ENCODE results near the gene SH3RF3.

Gene SH3RF3

DNA sequence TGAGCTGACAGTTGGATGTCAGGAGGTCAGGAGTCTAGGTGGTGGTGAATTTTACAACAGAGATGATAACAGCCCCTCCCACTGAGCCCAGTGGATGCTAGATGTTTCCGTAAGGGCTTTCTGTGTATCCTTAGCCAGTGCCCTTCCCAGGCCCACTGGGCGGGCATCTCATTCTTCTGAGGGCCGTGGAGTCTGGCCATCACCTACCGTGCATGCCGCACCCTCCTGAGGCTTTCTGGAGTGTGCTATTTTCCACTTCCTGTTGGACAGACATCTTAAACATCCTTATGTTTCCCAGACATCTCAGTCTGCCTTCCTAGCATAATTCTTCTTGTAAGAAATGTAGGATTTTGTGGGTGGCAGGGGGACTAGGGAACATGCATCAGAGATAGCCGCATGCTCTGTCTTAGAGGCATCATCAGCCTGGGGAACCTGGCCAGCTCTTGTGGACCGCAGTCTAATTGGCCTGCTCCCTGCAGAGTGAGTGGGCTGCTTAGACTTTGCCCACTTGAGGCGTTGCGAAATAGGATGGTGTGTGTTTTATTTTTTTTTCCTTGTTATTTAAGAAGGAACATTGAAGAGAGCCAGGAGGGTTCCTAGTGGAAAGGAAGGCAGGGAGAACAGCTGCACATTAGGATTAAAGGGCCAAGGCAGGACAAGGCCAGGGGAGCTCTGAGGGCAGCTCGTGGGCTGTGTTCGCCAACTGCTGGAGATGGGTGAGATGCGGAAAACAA, 135.8 kb downstream of the SH3RF3 start:
- peak; percentile 77 for DNase-seq (ENCODE audit: low read depth)

DNA sequence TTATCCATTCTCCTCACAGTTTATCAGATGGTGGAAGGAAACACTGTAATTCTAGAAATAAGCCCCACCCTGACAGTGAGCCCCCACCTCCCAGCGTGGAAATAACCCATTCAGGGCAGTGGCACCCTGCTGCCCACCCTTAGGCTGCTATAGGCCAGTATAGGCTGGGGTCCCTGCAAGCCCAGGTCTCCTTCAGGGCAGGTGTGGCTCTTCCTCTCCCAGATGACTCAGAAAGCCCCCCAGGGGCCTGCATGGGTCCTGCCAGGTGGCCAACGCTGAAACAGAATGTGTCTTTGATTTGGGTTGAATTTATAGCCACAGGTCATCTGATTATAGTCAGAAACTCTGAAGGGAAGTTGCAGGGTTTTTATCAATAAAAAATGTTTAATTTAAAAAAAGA, 136.4 kb downstream of the SH3RF3 start:
- DNase-seq (ENCODE audit: low read depth), result no peak

DNA sequence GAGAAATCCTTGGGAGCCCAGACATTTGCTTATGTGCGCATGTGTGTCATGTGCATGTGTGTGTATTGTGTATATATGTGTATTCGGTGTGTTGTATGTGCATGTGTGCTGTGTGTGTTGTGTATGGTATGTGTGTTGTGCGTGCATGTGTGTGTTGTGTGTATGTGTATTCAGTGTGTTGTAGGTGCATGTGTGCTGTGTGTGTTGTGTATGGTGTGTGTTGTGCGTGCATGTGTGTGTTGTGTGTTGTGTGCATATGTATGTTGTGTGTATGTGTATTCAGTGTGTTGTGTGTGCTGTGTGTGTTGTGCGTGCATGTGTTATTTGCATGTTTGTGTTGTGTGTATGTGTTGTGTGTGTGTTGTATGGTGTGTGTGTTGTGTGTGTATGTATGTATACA, 136.9 kb downstream of the SH3RF3 start:
- no peak for DNase-seq (ENCODE audit: low read depth)

DNA sequence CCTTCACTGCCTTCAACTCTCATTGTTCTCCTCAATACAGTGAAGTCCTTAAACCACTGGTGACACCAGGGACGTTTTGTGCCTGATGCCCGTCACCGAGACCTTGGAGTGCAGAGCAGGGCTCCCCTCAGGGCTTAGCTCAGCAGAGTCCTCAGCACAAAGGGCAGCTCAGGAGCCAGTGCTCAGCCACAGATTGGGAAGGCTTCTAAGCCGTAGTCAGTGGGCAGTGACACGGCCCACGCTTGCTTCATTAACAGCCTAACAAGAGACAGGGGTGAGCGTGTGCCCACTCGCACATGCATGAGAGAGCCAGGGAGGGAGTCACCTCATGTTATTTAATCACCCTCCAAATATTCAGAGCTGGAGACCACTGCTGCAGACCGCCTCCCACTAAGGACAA, 137.5 kb downstream of the SH3RF3 start:
- DNase-seq (ENCODE audit: low read depth), result no peak

DNA sequence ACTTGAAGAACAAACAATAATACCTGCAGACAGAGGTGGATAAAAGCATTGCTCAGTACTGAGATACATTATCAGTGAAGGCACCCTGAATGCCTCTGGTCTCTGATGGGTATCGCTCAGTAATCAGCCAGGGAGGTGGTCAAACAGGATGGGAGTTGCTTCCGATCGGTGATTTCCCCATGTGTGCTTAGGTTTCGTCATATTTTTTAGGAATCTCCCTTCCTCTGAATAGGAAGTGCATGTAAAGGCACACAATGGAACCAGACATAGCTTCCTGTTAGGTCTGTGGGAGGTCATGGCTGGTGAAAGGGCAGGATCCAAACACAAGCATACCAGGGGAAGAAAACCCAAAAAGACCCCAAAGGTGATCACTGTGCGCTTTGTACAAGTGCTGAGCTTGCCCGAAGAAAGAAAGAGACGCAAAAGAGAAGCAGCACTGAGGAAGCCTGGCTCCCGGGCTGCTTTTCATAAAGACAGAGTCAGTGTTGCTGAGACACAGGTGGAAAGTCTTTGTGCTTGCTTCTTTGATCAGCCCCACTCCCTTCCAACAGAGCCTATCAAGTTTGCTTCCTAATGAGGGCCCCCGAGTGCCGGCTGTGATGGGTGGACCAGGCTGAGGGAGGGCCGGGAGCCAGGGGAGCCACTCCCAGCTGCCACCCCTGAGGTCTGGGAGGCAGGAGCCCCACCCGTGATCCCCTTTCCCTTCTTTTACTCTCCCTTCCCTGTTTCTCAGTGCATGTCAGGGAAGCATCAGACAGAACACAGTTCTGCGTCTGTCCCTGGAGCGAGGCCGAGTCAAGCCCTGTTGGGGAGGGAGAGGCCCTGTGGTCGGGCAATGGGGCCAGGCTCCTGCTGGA, 138.2 kb downstream of the SH3RF3 start:
- no peak for DNase-seq (ENCODE audit: low read depth)

DNA sequence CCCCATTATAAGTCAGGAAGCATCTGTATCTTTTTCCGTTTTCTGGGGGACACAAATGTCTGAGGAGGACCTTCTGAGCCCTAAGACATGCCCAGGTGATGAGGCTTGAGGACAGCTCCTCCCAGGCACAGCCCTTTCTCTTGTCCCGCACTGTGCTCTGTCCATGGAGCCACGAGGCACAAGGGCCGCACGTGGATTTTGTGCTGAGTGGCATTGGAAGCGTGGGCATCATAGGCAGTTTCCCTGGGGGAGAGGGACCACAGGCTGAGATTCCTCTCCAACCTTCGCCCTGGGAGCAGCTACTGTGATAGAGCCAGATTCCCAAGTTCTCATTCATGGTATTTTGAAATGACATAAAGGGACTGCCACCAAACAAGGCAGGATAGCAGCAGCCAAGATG, 139.9 kb downstream of the SH3RF3 start:
- DNase-seq (ENCODE audit: low read depth), result no peak

DNA sequence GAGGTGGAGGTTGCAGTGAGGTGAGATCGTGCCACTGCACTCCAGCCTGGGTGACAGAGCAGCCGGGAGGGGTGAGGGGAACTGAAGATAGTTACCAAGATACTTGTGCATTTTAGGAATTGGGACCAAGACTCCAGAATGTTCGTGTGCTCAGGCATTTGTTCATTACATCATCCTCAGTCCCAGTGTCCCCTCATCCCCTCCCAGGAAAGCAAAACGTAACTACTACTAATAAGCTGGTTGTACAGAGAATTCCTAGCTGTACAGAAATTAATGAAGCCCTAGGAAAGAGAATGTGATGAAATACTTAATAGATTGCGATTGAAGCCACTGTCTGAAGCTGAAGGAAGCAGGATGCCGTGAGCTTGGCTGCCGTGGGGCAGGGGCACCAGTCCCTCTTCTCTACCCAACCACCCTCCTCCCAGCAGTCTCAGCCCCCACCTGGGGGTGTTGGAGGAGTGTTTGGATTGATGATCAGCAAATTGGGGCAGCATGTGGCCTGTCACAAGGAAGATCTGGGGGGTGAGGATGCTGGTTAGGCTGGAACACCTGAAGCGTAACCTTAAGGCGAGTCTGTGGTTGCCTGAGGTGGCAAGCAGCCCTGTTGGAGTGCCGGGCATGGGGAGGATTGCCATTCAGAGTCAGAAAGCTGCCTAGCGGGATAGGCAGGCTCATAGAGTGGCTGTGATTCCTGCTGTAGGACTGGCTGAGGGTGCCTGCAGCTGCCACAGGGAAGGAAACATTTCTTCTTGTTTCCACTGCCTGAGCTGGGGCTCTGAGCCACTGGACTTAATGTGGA, 140.9 kb downstream of the SH3RF3 start:
- DNase-seq (ENCODE audit: low read depth), result no peak

DNA sequence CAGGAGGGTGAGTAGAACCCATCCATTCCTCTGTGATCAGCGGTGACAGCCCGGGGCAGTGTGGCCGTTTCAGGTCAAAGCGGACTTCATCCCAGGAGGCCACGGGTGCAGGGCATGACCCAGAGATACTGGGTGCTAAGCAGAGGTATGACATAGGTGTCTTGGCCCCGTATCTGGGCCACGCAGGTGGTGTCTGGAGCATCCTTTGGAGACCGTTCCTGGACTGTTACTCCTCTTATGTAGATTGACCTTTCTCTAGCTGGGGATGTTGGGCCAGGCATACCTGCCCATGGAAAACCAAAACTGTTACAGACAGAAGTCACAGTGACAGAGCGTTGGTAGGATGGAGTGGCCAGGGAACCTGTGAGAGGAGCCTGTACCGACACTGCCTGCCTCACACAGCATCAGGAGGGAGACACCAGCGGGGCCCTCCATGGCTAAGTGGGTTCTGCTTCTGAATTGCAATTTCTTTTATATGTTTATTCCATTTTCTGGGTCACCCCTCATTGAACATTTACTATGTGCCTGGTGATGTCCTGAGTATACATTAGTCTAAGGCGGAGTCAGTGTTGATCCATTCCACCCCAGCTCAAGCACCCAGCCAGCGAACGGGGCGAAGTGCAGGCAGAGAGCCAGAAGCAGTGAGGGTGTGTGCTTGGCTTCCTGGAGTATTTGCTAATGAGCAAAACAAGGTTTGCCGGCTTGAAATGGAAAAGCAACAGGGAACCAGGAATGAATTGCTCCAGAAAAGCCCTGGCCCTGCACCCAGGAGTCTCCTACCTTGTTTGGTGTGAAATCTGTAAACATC, 141.7 kb downstream of the SH3RF3 start:
- no peak for DNase-seq (ENCODE audit: low read depth)

DNA sequence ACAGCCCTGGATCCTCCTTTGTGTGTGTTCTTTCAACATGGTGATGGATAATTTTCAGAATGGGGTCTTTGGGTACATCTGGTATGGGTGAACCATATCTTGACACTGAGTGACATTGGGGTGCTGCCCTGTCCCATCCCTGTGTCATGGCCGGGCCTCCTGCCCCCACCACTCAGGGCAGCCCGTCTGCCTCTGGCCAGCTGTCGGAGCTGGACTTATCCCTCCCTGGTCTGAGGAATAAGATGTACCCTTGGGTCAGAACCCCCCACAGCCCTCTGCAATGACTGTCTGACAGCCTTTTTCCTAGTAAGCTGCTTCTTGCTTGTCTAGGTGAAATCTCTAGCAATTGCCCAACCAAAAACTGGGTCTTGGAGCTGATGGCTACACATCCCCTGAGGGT, 142.9 kb downstream of the SH3RF3 start:
- no peak for DNase-seq (ENCODE audit: low read depth)

DNA sequence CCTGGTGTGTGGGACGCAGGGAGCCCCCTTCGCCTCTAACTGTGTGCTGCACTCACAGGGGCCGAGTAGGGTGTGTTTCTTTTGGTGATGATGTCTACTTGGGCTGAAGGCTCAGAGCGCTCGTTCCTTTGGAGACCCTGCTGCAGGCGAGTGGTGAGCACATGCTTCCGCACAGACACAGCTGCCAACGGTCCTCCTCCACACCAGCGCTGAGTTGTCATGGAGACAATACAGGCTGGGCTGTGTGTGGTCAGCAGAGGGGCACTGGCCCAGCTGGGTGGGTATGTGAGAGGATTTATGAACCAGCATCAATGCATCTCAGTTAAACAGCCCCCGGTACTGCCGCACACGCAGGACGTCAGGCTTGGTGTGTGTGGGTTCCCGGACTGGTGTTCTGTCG, 143.5 kb downstream of the SH3RF3 start:
- DNase-seq (ENCODE audit: low read depth), result no peak

DNA sequence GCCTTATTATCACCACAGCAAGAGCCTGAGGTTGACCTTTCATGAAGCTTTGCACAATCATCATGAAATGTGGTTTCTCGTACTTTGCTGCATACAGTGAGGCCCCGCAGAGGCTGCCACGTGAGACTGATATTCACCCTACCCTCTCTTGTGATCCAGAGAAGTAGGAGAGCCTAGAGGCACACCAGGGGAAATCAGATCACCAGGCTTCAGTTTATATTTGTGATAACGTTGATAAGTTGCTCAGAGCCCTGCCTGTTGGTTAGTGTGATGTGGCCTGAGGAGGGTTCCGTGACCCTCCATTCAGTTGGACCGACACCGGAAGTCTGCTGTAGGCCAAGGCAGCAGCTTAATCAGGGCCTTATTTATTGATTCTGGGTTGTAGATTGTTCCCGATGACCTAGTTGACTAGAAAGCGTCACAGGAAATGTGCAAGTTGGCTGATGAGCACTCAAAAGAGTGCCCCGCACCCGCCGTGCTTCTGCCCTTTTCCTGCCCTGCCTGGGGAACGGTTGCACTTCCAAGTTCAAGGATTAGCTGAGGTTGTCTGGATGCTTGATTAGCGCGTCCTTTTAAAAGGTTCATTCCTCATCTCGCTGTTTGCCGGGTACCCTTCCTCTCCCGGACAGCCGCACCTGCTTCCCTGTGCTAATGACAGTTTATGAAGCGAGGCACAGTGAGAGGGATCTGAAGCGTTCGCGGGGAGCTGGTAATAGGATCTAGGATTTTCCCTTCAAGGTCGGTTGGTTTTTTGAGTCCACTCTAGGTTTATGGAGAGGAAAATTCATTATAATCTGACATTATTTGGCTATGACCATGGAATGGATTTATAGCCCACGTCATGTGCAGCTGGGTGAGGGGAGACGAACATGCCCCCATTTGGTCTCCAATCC, 146.4 kb downstream of the SH3RF3 start:
- DNase-seq (ENCODE audit: low read depth), result no peak

DNA sequence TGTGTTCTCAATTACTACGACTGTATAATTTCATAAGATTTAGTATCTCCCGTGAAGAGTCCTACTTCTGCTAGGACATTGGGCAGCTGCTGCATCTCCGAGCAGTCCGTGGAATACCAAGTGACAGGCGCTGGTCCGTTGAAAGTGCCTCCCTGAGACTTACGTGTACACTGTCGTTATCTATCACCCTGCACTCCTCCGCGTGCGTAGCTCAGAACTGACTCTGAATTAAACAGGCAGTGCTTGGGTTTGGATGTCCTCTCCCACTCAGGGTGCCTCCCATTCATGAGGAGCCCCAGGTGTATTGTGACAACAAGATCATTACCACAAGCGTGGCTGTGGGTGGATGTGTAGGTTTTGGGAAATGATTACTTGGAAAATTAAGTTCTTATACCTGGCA, 148.4 kb downstream of the SH3RF3 start:
- no peak for DNase-seq (ENCODE audit: low read depth)

DNA sequence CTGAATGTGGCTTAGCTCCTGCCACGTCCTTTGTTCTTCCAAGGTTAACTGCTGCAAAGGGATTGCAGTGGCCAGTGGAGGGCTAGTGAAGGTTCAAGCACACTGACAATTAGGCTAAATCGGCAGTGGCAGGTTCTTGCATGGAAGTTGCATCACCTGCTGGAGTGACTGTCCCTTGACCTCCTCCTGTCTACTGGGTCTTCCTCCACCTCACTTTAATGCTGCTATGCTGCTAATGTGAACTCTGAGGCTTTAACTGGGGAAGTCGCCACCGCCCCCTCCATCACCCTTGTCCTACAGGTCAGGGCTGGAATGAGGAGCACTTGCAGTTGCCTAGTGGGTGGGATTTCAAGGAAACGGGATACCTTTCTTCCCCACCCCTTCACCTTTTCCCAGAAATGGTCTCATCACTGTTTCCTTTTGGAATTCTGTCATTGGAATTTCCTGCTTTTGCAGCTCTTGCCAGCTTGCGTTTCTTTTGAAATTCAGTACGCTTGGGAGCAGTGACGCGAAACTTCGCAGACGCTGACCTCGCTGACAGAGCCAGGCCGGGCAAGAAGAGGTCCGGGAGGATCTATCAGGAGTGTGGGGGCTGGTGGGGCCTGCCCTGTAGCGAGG, 150.3 kb downstream of the SH3RF3 start:
- DNase-seq (ENCODE audit: low read depth), result no peak

DNA sequence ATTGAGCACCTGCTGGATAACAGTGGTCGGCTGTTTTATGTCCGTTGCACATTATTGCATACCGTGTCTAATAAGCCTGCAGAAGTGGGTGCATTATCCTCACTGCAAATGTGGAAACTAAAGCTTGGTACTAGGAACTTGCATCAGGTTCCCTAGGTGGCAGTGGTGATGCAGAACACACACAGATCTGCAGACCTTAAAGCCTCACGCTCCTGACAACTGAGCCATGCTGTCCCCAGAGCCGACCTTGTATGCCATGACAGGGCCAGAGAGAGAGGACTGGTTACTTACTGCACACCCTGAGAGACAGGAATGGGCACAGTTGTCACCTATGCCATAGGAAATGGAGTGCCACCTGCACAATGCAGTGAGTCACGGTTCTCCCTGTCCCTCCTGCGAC, 151.8 kb downstream of the SH3RF3 start:
- no peak for DNase-seq (ENCODE audit: low read depth)

DNA sequence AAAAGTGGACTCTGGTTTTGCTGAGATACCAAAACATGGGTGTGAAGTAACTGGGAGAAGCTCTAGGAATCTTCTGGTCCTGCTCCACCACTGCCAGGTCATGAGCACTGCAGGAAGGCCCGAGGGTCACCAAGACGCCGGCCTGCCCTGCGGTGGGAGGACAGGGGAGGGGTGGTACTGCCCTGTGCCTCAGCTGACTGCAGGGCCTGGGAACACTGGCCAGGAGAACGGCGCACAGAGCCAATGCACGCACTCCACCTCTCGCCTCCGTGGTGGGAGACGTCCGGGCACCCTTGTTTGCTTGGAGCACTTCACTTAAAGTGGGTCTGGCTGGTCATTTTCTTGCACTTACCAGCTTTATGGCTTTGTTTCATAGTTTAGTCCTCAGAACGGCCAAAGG, 153.4 kb downstream of the SH3RF3 start:
- DNase-seq (ENCODE audit: low read depth), result no peak

DNA sequence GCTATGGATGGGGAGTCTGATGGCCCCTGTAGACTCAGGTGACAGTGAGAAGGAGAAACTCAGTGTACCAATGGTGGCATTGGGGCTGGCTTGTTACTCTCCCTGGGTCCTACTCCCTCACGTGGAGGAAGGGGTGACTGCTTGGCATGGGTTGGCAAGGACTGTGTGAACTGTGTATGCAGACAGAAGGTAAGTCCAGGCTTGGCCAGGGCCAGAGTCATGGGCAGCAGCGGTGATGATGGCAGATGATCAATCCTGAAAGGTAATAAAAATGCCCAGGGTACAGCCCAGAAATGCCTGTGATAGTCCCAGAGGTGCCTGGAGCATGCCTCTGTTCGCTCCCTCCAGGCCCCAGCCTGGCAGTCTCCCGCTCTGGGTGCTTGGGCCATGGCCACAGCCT, 153.9 kb downstream of the SH3RF3 start:
- DNase-seq (ENCODE audit: low read depth), result no peak

DNA sequence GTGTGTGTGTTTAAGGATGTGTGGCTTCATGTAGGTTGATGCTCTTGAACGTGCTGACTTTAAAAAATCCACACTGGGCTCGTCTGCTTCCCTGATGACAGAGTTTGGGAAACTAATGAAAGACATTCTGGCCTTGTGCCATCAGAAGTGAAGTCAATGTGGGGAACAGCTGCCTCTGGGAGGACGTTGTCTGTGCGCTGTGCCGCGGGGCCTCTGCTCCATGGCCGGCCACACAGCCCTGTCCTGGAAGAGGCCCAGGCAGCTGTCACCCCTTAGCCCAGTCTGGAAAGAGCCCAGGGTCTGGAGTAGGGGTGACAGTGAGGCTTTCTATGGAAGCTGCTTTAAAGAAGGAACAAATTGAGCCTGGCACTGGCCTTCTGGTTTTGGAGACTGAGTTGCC, 155.8 kb downstream of the SH3RF3 start:
- DNase-seq (ENCODE audit: low read depth), result no peak

DNA sequence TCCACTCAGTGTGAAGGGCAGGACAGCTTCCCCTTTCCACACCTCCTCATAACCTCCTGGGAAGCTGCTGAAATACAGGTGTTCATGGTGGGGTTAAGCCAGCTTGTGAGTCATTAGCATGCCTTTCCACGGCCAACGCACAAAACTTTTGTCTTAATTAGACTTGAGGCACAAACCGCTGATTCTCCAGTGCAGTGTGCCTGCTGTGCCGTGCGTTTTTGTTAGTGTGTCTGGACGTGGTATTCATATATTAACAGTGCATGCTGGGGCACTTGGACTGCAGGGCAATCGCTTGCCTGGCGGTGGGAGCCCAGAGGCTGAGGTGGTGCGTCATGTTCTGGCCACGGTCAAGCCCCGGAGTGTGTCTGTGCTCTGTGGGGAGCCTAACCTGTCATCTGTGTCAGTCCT, 156.2 kb downstream of the SH3RF3 start:
- no peak for DNase-seq (ENCODE audit: low read depth)

DNA sequence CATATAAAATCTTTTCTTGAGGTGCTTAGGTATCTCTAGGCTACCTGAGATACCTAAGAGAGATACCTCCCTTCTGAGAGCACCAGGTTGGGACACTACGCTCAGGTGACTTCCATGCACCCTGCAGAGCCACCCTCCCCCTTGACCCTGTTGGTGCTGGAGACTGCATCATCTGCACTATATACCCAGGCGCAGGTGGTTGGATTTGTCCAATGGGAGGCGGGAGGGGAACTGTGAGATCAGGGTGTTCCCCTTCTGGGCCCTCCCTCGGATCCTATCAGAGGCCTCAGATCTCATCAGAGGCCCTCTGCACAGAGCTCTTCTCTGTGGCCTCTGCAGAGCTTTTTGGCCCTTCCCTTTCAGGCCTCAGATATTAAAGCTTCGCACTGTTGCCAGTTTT, 158.4 kb downstream of the SH3RF3 start:
- no peak for DNase-seq (ENCODE audit: low read depth)

DNA sequence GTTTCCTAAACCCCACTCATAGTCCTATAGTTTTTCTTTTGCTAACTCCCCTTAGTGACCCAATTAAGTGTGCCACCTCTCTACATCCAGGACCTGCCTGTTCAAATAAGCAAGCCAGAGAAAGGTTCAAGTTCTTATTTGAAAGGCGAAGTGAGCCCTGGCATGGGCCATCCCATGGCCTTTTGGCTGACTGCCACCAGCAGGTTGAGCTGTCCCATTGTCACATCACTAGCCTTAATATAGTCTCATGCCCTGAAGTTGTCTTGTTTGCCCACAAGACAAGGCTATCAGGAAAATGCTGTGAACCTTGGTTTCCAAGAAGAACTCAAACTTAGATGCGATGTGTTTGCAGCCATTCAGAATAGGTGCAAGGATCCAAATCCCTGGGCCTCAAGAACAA, 158.8 kb downstream of the SH3RF3 start:
- no peak for DNase-seq (ENCODE audit: low read depth)

All from stromal cell of bone marrow (primary cell).